GM12878 (cell line): ENCODE data around the gene CDPF1. TPM values are rescaled to one million over a fixed set of nuclear protein-coding genes. Genes with fewer than 3 reads are reported as not detected.

Source experiments
- CREB1 ChIP-seq: IDR thresholded peaks from 2 replicates; pipeline ENCODE4 v1.6.1; 2012; ENCODE audit warnings: low read depth, mild to moderate bottlenecking, inconsistent platforms
- CREM ChIP-seq: IDR thresholded peaks from 2 replicates; pipeline ENCODE4 v1.6.1; 2014; ENCODE audit warnings: antibody characterized with exemption, low read depth
- EP300 ChIP-seq, 2 experiments: fragments of 150-350 bp in 1 of 2; IDR thresholded peaks; 2 replicates each; pipeline ENCODE4 v1.6.1; 2011 to 2012; ENCODE audit warnings: low read depth in 2 of 2, low read length in 2 of 2, borderline replicate concordance in 1 of 2, improper control_type of control experiment in 1 of 2, inconsistent platforms in 1 of 2; ENCODE audit not compliant: control insufficient read depth in 1 of 2
- GATAD2B ChIP-seq: fragments of 450-650 bp; conservative IDR thresholded peaks from 2 replicates; pipeline ENCODE4 v1.6.1; 2017; ENCODE audit warnings: low read depth, mild to moderate bottlenecking, moderate library complexity
- MTA2 ChIP-seq: fragments of 450-650 bp; IDR thresholded peaks from 2 replicates; pipeline ENCODE4 v1.6.1; 2016; ENCODE audit warnings: low read depth, mild to moderate bottlenecking, moderate library complexity
- MYC ChIP-seq: IDR thresholded peaks from 2 replicates; pipeline ENCODE4 v1.6.1; 2011; ENCODE audit warnings: mild to moderate bottlenecking, low read length, moderate library complexity, inconsistent platforms; ENCODE audit not compliant: insufficient read depth, insufficient replicate concordance, insufficient read length, severe bottlenecking
- NFXL1 ChIP-seq: fragments of 450-650 bp; IDR thresholded peaks from 2 replicates; pipeline ENCODE4 v1.6.1; 2017; ENCODE audit warnings: antibody characterized with exemption, mild to moderate bottlenecking, borderline replicate concordance
- NR2C2 ChIP-seq: IDR thresholded peaks from 2 replicates; pipeline ENCODE4 v1.6.1; 2011; ENCODE audit warnings: borderline replicate concordance, low read depth; ENCODE audit not compliant: control insufficient read depth, insufficient read length
- POLR2AphosphoS2 ChIP-seq: IDR thresholded peaks from 2 replicates; pipeline ENCODE4 v1.6.1; 2011; ENCODE audit warnings: low read depth, mild to moderate bottlenecking, low read length, improper control_type of control experiment, moderate library complexity
- RUNX3 ChIP-seq: IDR thresholded peaks from 2 replicates; pipeline ENCODE4 v1.6.1; 2012; ENCODE audit warnings: low read length, inconsistent platforms
- SIX5 ChIP-seq: IDR thresholded peaks from 2 replicates; pipeline ENCODE4 v1.6.1; 2011; ENCODE audit warnings: mild to moderate bottlenecking, low read depth, low read length, moderate library complexity; ENCODE audit not compliant: severe bottlenecking
- SMAD5 ChIP-seq: IDR thresholded peaks from 2 replicates; pipeline ENCODE4 v1.6.1; 2016; ENCODE audit warnings: antibody characterized with exemption, low read depth
- SRF ChIP-seq, 2 experiments: IDR thresholded peaks; 2 replicates each; pipeline ENCODE4 v1.6.1; 2011; ENCODE audit warnings: low read depth in 2 of 2, low read length in 2 of 2, mild to moderate bottlenecking in 1 of 2, moderate library complexity in 1 of 2
- YBX1 ChIP-seq: fragments of 450-650 bp; IDR thresholded peaks from 2 replicates; pipeline ENCODE4 v1.6.1; 2016; ENCODE audit warnings: antibody characterized with exemption
- polyA plus RNA-seq, 11 experiments: library from polyadenylated mRNA; depleted of rRNA in 4 of 11; unstranded in 6 of 11; stranded (reverse) in 5 of 11; fragments of >200 nt; fragmentation: Nextera tagmentation in 4 of 11; fragmentation: Illumina TruSeq in 1 of 11; extraction: Ambion mirVana in 4 of 11; extraction: Trizol in 1 of 11; gene quantifications; 1 replicate in 1 of 11; 2 replicates in 10 of 11; pipeline versions ENCODE4 v1.2.1 to v1.2.3, GENCODE V29; 2011 to 2016; ENCODE audit warnings: inconsistent platforms in 2 of 11, missing spikeins in 2 of 11, low read depth in 1 of 11
- total RNA-seq, 4 experiments: library from RNA; depleted of rRNA in 3 of 4; stranded (reverse); fragments of >200 nt in 3 of 4; fragmentation: Illumina TruSeq in 1 of 4; extraction: Trizol in 1 of 4; gene quantifications; 2 replicates each; pipeline versions ENCODE4 v1.2.1 to v1.2.3, GENCODE V29; 2013 to 2021
- TF ChIP-seq, protein P1 (sequence below): IDR thresholded peaks from 2 replicates; pipeline ENCODE4 v1.6.1; 2012; ENCODE audit warnings: low read depth, low read length, improper control_type of control experiment
- TF ChIP-seq, protein P2 (sequence below): fragments of 150-350 bp; IDR thresholded peaks from 2 replicates; pipeline ENCODE4 v1.6.1; 2016; ENCODE audit warnings: low read depth, low read length
- TF ChIP-seq, protein P3 (sequence below): IDR thresholded peaks from 2 replicates; pipeline ENCODE4 v1.6.1; 2011; ENCODE audit warnings: borderline replicate concordance, low read depth, mild to moderate bottlenecking, moderate library complexity, low read length; ENCODE audit not compliant: insufficient read depth, poor library complexity, severe bottlenecking
- TF ChIP-seq, protein P4 (sequence below): IDR thresholded peaks from 2 replicates; pipeline ENCODE4 v1.6.1; 2012; ENCODE audit warnings: low read depth, low read length, improper control_type of control experiment

CDPF1 gene
- total and polyA plus RNA-seq, 10 of the 15 experiments (the other 5 are each of a cell fraction or from before 2014, with no cell fraction given): 1.0 to 22.4 (median 7.9) TPM

DNA sequence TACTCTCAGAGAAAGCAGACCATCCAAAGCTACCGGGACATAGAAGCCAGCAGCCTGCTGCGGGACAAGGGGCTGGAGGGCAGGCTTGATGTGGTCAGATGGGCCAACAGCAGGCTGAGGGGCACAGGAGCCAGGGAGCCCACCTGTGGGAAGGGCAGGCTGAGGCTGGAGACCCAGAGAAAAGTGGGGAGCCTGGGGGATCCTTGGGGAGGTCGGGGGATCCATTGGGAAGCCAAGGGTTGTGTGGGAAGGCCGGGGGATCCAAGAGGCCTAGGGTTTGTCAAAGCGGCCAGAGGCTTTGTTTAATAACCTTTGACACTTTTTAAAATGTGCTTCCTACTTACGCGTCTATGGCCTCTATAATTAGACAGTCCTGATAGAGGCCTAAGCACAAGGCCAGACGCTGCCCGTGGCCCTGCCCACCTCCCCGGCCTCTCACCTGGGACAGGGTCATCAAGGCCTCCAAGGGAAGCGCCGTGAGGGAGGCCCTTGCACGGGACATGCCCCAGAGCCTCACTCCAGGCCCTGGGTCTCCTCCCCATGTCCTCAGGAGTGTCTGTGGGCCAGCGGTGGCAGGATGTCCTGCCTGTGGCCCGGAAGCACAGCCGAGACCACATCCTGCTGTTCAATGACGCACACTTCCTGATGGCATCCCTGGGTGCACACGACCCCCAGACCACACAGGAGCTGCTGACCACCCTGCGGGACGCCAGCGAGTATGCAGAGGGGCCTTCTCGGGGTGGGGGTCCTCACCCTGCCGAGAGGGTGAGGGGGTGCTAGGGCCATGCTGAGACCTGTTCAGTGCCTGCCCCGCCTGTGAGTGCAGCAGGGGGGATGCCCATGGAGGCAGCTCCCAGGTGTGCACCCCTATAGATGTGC is 38.0 kb upstream of the CDPF1 start (continued):
- TF ChIP-seq NR2C2 (no peak), SIX5 (no peak), CREB1 (peak; percentile 64; the same call in 1 of the 2 replicates), CREM (peak; percentile 79), MTA2 (peak; percentile 59), YBX1 (no peak), RUNX3 (peak; percentile 97), NFXL1 (no peak), SRF (IDR thresholded peaks at IDR 0.05; ENCODE audit: low read depth in 2 of 2, low read length in 2 of 2) (no peak), SMAD5 (peak; percentile 89), MYC (no peak), POLR2AphosphoS2 (peak; percentile 77), EP300 (IDR thresholded peaks at IDR 0.05; ENCODE audit: borderline replicate concordance in 1 of 2, control insufficient read depth in 1 of 2, low read depth in 2 of 2, low read length in 2 of 2) (peak in 1 of 2 experiments; percentile 43; a peak in 1 of 4 replicates), GATAD2B (peak; percentile 82; the same call in 1 of the 2 replicates)
- TF ChIP-seq, protein P1, sequence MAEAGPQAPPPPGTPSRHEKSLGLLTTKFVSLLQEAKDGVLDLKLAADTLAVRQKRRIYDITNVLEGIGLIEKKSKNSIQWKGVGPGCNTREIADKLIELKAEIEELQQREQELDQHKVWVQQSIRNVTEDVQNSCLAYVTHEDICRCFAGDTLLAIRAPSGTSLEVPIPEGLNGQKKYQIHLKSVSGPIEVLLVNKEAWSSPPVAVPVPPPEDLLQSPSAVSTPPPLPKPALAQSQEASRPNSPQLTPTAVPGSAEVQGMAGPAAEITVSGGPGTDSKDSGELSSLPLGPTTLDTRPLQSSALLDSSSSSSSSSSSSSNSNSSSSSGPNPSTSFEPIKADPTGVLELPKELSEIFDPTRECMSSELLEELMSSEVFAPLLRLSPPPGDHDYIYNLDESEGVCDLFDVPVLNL: no peak
- TF ChIP-seq, protein P2, sequence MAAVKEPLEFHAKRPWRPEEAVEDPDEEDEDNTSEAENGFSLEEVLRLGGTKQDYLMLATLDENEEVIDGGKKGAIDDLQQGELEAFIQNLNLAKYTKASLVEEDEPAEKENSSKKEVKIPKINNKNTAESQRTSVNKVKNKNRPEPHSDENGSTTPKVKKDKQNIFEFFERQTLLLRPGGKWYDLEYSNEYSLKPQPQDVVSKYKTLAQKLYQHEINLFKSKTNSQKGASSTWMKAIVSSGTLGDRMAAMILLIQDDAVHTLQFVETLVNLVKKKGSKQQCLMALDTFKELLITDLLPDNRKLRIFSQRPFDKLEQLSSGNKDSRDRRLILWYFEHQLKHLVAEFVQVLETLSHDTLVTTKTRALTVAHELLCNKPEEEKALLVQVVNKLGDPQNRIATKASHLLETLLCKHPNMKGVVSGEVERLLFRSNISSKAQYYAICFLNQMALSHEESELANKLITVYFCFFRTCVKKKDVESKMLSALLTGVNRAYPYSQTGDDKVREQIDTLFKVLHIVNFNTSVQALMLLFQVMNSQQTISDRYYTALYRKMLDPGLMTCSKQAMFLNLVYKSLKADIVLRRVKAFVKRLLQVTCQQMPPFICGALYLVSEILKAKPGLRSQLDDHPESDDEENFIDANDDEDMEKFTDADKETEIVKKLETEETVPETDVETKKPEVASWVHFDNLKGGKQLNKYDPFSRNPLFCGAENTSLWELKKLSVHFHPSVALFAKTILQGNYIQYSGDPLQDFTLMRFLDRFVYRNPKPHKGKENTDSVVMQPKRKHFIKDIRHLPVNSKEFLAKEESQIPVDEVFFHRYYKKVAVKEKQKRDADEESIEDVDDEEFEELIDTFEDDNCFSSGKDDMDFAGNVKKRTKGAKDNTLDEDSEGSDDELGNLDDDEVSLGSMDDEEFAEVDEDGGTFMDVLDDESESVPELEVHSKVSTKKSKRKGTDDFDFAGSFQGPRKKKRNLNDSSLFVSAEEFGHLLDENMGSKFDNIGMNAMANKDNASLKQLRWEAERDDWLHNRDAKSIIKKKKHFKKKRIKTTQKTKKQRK: no peak
- TF ChIP-seq, protein P3, sequence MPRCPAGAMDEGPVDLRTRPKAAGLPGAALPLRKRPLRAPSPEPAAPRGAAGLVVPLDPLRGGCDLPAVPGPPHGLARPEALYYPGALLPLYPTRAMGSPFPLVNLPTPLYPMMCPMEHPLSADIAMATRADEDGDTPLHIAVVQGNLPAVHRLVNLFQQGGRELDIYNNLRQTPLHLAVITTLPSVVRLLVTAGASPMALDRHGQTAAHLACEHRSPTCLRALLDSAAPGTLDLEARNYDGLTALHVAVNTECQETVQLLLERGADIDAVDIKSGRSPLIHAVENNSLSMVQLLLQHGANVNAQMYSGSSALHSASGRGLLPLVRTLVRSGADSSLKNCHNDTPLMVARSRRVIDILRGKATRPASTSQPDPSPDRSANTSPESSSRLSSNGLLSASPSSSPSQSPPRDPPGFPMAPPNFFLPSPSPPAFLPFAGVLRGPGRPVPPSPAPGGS: no peak
- TF ChIP-seq, protein P4, sequence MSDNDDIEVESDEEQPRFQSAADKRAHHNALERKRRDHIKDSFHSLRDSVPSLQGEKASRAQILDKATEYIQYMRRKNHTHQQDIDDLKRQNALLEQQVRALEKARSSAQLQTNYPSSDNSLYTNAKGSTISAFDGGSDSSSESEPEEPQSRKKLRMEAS: peak; percentile 28; the same call in 1 of the 2 replicates
